Thyroid gland (tissue), 4 donors: ENCODE data around the gene PDIA4. TPM values are rescaled to one million over a fixed set of nuclear protein-coding genes. Genes with fewer than 3 reads are reported as not detected.
A peak's percentile ranks its signal among the peaks of the same experiment; 100 is the strongest.

Experiments used
- DNase-seq, 2 donors: peaks; one replicate each; pipeline ENCODE4 v3.0.0-alpha.2; 2019
- H3K27ac ChIP-seq, 3 donors: fragments of 200-600 bp; sonication (generic); 1 replicate in 2 of 3; 2 replicates in 1 of 3; pipeline ENCODE4 v1.5.1; 2016 to 2019; ENCODE audit warnings: mild to moderate bottlenecking in 1 of 3, moderate library complexity in 1 of 3
- H3K27me3 ChIP-seq: fragments of 200-600 bp; sonication (generic); one replicate; pipeline ENCODE4 v1.5.1; 2019
- H3K36me3 ChIP-seq, 2 donors: fragments of 200-600 bp; sonication (generic); one replicate each; pipeline ENCODE4 v1.5.1; 2016 to 2019
- H3K4me1 ChIP-seq, 2 donors: fragments of 200-600 bp; sonication (generic); one replicate each; pipeline ENCODE4 v1.5.1; 2017 to 2019
- H3K4me3 ChIP-seq, 3 donors: fragments of 200-600 bp; sonication (generic); replicated peaks in 1 of 3; 1 replicate in 2 of 3; 2 replicates in 1 of 3; pipeline ENCODE4 v1.5.1; 2016; ENCODE audit warnings: mild to moderate bottlenecking in 1 of 3
- H3K9me3 ChIP-seq: fragments of 200-600 bp; sonication (generic); one replicate; pipeline ENCODE4 v1.5.1; 2017
- POLR2A ChIP-seq, 2 donors: fragments of 450-650 bp; IDR thresholded peaks; one replicate each; pipeline ENCODE4 v1.6.1; 2017; ENCODE audit warnings: antibody characterized with exemption in 2 of 2, mild to moderate bottlenecking in 2 of 2, moderate library complexity in 1 of 2
- WGBS, 2 donors: methylation state at CpG; one replicate each; pipeline ENCODE4 v1.1.5; 2017; 5-methylcytosine and 5-hydroxymethylcytosine counted together
- intact Hi-C: fragments of 100-400 bp; cut with DNase I; formaldehyde crosslinking; loops from one replicate; pipeline ENCODE4 v1.15.1; 2023
- total RNA-seq, 4 donors: library from RNA; depleted of rRNA; stranded (reverse); fragments of >200 nt; gene quantifications; one replicate each; pipeline ENCODE4 v1.2.3, GENCODE V29; 2016
- TF ChIP-seq, protein P1 (sequence below), 6 experiments: fragments of 200-600 bp in 3 of 6; fragments of 450-650 bp in 3 of 6; sonication (generic) in 3 of 6; IDR thresholded peaks; one replicate each; pipeline ENCODE4 v1.5.1; 2016 to 2019; ENCODE audit warnings: antibody characterized with exemption in 6 of 6, mild to moderate bottlenecking in 2 of 6, inconsistent platforms in 1 of 6, moderate library complexity in 1 of 6

The PDIA4 gene
- total RNA-seq, 4 donors from 2014 or later = 172 to 749 (median 498) TPM

DNA sequence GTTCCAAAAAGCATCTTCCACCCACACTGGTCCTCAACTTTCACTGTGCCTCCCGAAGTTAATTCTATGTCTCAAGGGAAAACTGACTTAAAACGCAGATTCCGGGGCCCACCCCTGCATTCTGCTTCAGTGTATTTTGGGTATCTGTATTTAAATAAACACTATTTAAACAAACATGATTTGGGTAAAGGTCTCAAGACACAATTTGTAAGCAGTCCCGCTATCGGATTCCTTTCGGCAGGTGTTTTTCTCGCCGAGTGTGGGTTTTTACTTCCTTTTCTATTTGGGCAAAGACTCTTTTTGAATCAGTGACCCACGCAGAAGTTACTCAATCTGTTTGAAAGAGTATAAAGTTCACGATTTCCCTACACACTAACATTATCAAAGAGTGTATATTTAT, 1.2 kb downstream of the PDIA4 start:
- DNase-seq = no peak
- Histone ChIP-seq H3K4me3 (peak overlapping the region in 2 of 3 donors; percentile 89 to 94), H3K4me1 (peaks cover 15 to 34% of the 10 kb centered on the region in 2 donors), H3K27me3 (no peaks in the 10 kb centered on the region), H3K9me3 (no peaks in the 10 kb centered on the region), H3K36me3 (no peaks in the 10 kb centered on the region), H3K27ac (peak overlapping the region in 2 of 3 donors; percentile 74 to 90)
- 14 to 18% methylated on average over 10 of the region's 10 CpGs for WGBS, 2 donors
- intact Hi-C loops = no loop called here
- TF ChIP-seq, protein P1, sequence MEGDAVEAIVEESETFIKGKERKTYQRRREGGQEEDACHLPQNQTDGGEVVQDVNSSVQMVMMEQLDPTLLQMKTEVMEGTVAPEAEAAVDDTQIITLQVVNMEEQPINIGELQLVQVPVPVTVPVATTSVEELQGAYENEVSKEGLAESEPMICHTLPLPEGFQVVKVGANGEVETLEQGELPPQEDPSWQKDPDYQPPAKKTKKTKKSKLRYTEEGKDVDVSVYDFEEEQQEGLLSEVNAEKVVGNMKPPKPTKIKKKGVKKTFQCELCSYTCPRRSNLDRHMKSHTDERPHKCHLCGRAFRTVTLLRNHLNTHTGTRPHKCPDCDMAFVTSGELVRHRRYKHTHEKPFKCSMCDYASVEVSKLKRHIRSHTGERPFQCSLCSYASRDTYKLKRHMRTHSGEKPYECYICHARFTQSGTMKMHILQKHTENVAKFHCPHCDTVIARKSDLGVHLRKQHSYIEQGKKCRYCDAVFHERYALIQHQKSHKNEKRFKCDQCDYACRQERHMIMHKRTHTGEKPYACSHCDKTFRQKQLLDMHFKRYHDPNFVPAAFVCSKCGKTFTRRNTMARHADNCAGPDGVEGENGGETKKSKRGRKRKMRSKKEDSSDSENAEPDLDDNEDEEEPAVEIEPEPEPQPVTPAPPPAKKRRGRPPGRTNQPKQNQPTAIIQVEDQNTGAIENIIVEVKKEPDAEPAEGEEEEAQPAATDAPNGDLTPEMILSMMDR (IDR thresholded peaks at IDR 0.05) = no peak
- no peak for TF ChIP-seq POLR2A (IDR thresholded peaks at IDR 0.05)

GRCh38 chr7:149023662-149024061, 4.6 kb downstream of the PDIA4 start:
- 37 to 60% methylated on average over 7 of the region's 7 CpGs for WGBS, 2 donors
- H3K9me3 ChIP-seq = no peaks in the 10 kb centered on the region
- H3K4me3 ChIP-seq = no peak overlapping the region
- H3K36me3 ChIP-seq = peaks cover 4 to 22% of the 10 kb centered on the region in 2 donors
- TF ChIP-seq, protein P1 (IDR thresholded peaks at IDR 0.05) = no peak
- no peak for TF ChIP-seq POLR2A (IDR thresholded peaks at IDR 0.05)
- peak overlapping the region in 1 of 3 donors; percentile 10 for H3K27ac ChIP-seq
- H3K27me3 ChIP-seq = no peaks in the 10 kb centered on the region
- intact Hi-C loops = no loop called here
- DNase-seq = peak; percentile 10 to 23
- H3K4me1 ChIP-seq = peaks cover 12 to 34% of the 10 kb centered on the region in 2 donors

- H3K27ac ChIP-seq = peak overlapping the region in 1 of 3 donors; percentile 10
- H3K27me3 ChIP-seq = no peaks in the 10 kb centered on the region
- H3K4me1 ChIP-seq = peaks cover 12 to 34% of the 10 kb centered on the region in 2 donors
- DNase-seq = no peak
- H3K9me3 ChIP-seq = no peaks in the 10 kb centered on the region
- intact Hi-C loops = no loop called here
- TF ChIP-seq, protein P1 (IDR thresholded peaks at IDR 0.05) = no peak
- TF ChIP-seq POLR2A (IDR thresholded peaks at IDR 0.05) = no peak
- H3K36me3 ChIP-seq = peaks cover 11 to 30% of the 10 kb centered on the region in 2 donors
- H3K4me3 ChIP-seq = no peak overlapping the region
- 78 to 84% methylated on average over 6 of the region's 6 CpGs for WGBS, 2 donors
Measured at GRCh38 chr7:149022756-149023360, 5.4 kb downstream of the PDIA4 start.

- intact Hi-C loops = no loop called here
- DNase-seq = no peak
- H3K4me3 ChIP-seq = no peak overlapping the region
- no peak overlapping the region for H3K27ac ChIP-seq
- TF ChIP-seq POLR2A (IDR thresholded peaks at IDR 0.05) = no peak
- TF ChIP-seq, protein P1 (IDR thresholded peaks at IDR 0.05) = no peak
- H3K36me3 ChIP-seq = peaks cover 20 to 42% of the 10 kb centered on the region in 2 donors
- H3K27me3 ChIP-seq = no peaks in the 10 kb centered on the region
- 92 to 95% methylated on average over 12 of the region's 12 CpGs for WGBS, 2 donors
- H3K4me1 ChIP-seq = peaks cover 12 to 31% of the 10 kb centered on the region in 2 donors
- H3K9me3 ChIP-seq = no peaks in the 10 kb centered on the region
Measured at GRCh38 chr7:149021725-149022062, 6.6 kb downstream of the PDIA4 start.

DNA sequence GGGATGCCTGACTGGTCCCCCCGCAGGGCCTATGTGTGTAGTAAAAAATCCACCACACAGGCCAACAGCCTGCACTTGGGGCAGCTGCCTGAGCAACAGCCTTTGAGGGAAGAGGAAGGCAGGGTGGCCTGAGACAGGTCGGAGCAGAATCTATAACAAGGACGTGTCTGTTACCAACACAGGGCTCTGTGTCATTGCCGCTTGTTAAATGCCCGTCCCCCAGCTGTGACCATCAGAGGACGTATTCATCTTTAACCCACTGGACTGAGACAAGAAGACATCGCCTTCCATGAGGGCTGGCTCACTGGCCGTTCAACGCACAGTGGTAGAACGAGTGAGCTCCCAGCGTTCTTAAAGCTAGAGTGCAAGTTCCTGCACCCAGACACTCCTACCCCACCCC, 7.8 kb downstream of the PDIA4 start:
- 79% methylated on average over 11 of the region's 11 CpGs for WGBS, 2 donors
- no peak for DNase-seq
- Histone ChIP-seq H3K4me3 (no peak overlapping the region), H3K36me3 (peaks cover 31 to 53% of the 10 kb centered on the region in 2 donors), H3K27ac (no peak overlapping the region), H3K4me1 (peaks cover 5 to 19% of the 10 kb centered on the region in 2 donors), H3K27me3 (no peaks in the 10 kb centered on the region), H3K9me3 (no peaks in the 10 kb centered on the region)
- TF ChIP-seq POLR2A (IDR thresholded peaks at IDR 0.05) = no peak
- TF ChIP-seq, protein P1 (IDR thresholded peaks at IDR 0.05) = no peak
- intact Hi-C loops = no loop called here
